ENCODE results near the gene FKBP2. TPM values are rescaled to one million over a fixed set of nuclear protein-coding genes. Genes with fewer than 3 reads are reported as not detected.

The FKBP2 gene
- total and polyA plus RNA-seq, 8 donors: 37.8 to 344 (median 53.3) TPM

DNA sequence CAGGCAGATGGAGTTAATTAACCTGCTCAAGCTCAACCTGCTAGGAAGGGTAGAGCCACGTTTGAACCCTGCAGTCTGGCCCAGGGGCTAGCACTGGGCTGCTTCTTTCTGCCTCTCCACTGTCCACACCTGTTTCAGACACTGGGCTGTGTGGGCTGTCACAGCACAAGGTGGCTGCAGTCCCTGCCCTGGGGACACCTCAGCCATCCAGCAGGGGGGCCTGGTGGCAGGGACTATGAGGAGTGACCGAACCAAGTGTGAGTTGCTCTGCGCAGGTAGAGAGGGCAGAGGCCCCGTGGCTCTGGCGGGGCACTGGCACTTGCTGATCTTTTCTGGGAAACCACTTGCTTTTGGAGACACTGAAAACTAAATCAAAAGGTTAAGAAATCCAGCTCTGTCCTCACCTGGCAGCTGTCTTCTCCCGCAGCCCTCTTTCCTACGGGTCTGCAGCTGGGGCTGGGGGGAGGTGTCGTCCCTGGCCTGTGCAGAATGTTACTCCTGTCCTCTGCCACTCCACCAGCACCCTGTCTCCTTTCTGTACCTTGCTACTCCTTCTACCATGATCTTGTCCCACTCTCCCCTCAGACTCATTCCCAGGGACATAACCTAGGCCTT is 37.8 kb downstream of the FKBP2 start:
- ATAC-seq: no peak
- TF ChIP-seq, protein P1, sequence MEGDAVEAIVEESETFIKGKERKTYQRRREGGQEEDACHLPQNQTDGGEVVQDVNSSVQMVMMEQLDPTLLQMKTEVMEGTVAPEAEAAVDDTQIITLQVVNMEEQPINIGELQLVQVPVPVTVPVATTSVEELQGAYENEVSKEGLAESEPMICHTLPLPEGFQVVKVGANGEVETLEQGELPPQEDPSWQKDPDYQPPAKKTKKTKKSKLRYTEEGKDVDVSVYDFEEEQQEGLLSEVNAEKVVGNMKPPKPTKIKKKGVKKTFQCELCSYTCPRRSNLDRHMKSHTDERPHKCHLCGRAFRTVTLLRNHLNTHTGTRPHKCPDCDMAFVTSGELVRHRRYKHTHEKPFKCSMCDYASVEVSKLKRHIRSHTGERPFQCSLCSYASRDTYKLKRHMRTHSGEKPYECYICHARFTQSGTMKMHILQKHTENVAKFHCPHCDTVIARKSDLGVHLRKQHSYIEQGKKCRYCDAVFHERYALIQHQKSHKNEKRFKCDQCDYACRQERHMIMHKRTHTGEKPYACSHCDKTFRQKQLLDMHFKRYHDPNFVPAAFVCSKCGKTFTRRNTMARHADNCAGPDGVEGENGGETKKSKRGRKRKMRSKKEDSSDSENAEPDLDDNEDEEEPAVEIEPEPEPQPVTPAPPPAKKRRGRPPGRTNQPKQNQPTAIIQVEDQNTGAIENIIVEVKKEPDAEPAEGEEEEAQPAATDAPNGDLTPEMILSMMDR (IDR thresholded peaks at IDR 0.05): no peak
- intact Hi-C loops (cut with DNase I): no loop called here
- no peaks in the 10 kb centered on the region for H3K27me3 ChIP-seq
- H3K4me1 ChIP-seq: peaks cover 1 to 5% (median 2%) of the 10 kb centered on the region in 3 donors
- H3K27ac ChIP-seq: no peak overlapping the region
- 80 to 81% methylated on average over 8 of the region's 8 CpGs for WGBS, 2 donors
- no peak for FAIRE-seq
- DNase-seq: peak in 1 of 6 donors; percentile 43
- no peak overlapping the region for H3K4me3 ChIP-seq
- no peaks in the 10 kb centered on the region for H3K9me3 ChIP-seq
- no peaks in the 10 kb centered on the region for H3K36me3 ChIP-seq

DNA sequence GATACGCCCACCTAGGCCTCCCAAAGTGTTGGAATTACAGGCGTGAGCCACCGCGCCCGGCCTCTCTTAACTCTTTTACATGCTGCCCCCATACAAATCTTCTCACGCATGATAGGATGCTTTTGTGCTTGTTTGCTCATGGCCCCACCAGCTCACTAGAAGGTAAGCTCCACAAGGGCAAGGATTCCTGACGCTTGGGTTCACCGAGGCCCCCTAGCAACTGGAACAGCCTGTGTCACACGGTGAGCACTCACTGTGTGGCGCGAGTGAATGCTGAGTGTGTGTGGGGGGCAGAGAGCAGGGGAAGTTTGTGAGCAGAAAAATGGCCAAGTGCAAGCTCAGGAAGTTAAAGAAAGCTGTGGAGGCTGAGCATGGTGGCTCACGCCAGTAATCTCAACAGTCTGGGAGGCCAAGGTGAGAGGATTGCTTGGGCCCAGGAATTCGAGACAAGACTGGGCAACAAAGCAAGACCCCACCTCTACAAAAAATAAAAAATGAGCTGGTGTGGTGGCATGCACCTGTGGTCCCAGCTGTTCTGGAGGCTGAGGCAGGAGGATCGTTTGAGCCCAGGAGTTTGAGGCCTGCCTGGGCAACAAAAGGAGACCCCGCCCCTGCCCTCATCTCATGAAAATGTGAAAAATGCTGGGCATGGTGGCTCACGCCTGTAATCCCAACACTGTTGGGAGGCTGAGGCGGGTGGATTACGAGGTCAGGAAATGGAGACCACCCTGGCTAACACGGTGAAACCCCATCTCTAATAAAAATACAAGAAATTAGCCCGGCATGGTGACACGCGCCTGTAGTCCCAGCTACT is 41.3 kb downstream of the FKBP2 start:
- Histone ChIP-seq H3K4me1 (peaks cover 13 to 14% (median 14%) of the 10 kb centered on the region in 3 donors), H3K9me3 (no peaks in the 10 kb centered on the region), H3K4me3 (no peak overlapping the region), H3K27ac (no peak overlapping the region), H3K36me3 (no peaks in the 10 kb centered on the region), H3K27me3 (no peaks in the 10 kb centered on the region)
- intact Hi-C loops (cut with DNase I): no loop called here
- ATAC-seq: no peak
- no peak for FAIRE-seq
- TF ChIP-seq, protein P1 (IDR thresholded peaks at IDR 0.05): no peak
- peak in 1 of 6 donors; percentile 20 for DNase-seq
- WGBS, 2 donors: 93 to 96% methylated on average over 22 of the region's 22 CpGs

DNA sequence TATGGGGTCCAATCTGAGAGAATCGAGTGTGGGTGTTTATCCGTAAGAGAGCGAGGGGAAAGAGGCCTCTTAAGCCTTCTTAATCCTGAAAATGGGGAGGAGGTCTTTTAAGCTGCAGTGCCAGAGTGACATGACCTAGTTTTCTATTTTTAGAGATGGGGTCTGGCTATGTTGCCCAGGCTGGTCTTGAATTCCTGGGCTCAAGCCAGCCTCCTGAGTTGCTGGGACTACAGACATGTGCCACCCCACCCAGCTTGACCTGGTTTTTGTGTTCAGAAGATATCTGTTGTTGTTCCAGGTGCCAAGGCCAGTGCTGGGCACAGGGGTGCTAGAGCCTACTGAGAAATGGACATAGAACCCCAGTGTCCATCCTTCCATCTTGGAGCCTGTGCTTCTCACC is 42.2 kb downstream of the FKBP2 start:
- TF ChIP-seq, protein P1 (IDR thresholded peaks at IDR 0.05): no peak
- Histone ChIP-seq H3K4me3 (no peak overlapping the region), H3K27me3 (no peaks in the 10 kb centered on the region), H3K27ac (no peak overlapping the region), H3K4me1 (peaks cover 13 to 14% (median 14%) of the 10 kb centered on the region in 3 donors), H3K9me3 (no peaks in the 10 kb centered on the region), H3K36me3 (no peaks in the 10 kb centered on the region)
- ATAC-seq (no peak), FAIRE-seq (no peak), DNase-seq (no peak)
- intact Hi-C loops (cut with DNase I): no loop called here
- 93% methylated on average over 3 of the region's 3 CpGs for WGBS, 2 donors

DNA sequence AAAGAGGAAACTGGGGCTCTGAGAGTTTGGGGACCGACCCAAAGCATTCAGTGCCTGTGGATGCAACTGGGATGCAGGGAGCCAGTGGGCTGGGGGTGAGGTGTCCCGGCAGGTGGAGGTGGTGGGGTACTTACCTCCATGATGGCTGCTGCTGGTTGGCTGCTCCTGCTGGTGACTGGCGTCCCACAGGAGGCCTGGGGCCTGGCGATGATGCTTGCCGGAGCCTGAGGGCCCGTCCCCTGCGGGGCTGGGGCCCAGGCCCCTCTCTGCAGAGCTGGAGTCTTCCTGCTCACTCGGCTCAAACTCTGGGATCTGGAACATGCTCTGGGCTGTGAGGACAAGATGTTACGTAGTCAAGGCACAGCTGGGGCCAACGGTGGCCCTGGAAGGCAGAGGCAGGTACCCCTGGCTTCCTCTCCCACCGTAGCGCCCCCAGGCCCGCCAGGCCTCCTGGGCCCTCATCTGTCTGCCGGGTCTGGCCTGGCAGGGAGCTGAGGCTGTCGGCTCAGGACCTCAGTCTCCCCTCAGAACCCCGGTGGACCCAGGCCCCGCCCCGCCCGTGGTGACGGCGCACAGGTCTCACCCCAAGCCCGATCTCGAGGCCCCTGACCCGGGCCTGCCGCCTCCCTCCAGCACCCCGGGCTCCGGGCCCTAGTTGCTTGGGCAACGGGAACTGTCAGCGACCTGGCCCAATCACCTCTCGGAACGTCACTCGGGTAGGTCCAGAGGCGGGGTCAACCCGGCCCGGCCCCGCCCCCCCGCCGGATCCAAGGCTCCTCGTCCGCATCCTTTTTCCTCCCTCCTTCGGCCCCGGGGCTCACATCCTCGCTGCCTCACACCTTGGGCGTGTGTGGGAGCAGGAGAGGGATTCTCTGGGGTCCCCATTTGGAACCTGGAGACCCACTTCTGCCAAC is 43.4 kb downstream of the FKBP2 start, which contains the start of gene BAD:
Gene BAD (minus strand): TSS at position 618 of the 914 bp plus-strand sequence. CDS start 297 bp downstream, at position 321.
- WGBS, 2 donors: 2% methylated on average over 40 to 44 of the region's 44 CpGs
- H3K36me3 ChIP-seq: no peaks in the 10 kb centered on the region
- H3K4me3 ChIP-seq: peak within 1 kb of the TSS; percentile 53 to 91 (median 80)
- H3K27ac ChIP-seq: peak within 1 kb of the TSS; percentile 80 to 92 (median 88)
- no peaks in the 10 kb centered on the region for H3K27me3 ChIP-seq
- intact Hi-C loops (cut with DNase I): no loop called here
- FAIRE-seq (no peak), ATAC-seq (peak; percentile 82 to 94 (median 91)), DNase-seq (peak; percentile 93 to 98 (median 96))
- TF ChIP-seq, protein P1 (IDR thresholded peaks at IDR 0.05): no peak
- peaks cover 13 to 14% (median 14%) of the 10 kb centered on the region in 3 donors for H3K4me1 ChIP-seq
- H3K9me3 ChIP-seq: no peaks in the 10 kb centered on the region

All from pancreas (tissue), 10 donors.